NCI-H226 (cell line): ENCODE data around the gene LRP6.
A peak's percentile ranks its signal among the peaks of the same experiment; 100 is the strongest.
"Not testable (repeated sequence)": the region's sequence is repeated elsewhere in the genome, so short reads cannot be mapped to it uniquely, and the experiment has no call there.

Source experiments
- DNase-seq: peaks from one replicate; pipeline ENCODE4 v3.0.0-alpha.2; 2015

The LRP6 gene

DNA sequence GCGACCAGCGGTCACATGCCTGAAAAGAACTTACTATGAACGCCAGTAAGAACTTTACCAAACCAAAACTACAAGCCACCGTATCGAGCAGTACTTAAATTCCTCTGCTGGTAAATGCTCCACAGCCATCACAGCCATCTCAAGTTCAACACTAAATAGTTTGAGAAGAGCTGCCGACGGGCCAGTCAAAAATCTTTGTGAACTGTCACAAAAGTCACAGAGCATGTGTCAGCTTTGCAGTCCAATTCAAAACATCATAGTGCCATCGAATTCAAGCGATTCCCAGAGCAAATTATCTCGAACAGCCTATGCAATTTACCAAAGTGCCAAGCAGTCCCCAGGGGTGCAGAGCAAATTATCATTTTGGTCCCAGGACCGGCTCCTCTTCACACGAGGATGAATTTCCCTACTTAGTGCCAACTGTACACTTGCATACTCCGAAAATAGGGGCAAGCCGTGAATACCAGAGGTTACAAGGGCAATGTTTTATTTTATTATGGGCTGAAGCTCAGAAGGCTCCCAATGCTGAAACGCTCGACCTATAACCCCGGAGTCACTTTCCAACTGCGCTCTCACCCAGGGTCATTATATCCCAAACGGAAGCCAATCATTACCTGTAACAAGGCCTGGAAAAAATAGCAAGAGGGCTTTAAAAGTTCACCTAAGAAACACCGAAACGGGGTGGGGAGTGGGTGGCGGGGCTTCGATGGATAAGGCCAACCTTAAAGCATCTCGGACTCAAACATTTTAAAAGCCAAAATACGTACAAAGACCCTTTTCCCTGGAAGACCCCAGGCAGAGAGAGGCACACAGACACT, 1.1 kb downstream of the LRP6 start:
- DNase-seq = no peak

- no peak for DNase-seq
These were observed 1.8 kb downstream of the LRP6 start for GRCh38 chr12:12265035-12265434.

GRCh38 chr12:12263909-12264308, 2.9 kb downstream of the LRP6 start:
- DNase-seq = no peak

GRCh38 chr12:12256291-12256757, 10.5 kb downstream of the LRP6 start:
- not testable (repeated sequence) for DNase-seq

GRCh38 chr12:12254553-12254952, 12.3 kb downstream of the LRP6 start:
- no peak for DNase-seq

DNA sequence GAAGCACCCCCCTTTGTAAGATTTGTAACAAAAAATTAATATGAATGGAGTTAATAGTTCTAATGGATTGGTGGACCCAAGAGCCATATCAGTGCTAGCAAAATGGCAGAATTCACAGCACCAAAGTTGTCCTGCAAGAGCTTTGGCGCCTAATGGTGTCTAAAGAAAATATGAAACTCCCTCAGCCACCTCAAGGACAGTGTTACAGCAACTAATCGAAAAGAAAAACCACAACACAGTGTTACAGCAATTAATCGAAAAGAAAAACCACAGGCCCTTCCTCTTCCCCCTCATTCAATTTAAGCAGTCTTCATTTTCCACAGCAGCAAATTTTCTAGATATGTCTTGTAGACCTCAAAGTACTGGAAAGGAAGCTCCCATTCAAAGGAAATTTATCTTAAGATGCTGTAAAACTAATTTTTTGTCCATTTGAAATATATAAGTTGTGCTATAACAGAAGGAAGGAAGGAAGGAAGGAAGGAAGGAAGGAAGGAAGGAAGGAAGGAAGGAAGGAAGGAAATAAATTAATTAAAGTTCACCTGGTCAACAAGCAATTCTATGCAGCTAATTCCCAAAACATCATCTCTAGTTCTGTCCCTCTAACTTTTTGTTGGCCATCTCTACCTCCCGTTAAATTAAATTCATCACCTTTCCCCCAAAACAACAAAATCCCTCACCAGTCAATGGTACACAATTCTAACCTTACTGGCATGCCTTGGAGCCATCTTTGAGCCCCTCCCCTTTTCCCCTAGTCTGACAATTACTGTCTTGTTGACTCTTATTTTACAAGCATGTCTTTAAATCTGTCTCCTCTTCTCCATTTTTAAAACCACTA, 17.4 kb downstream of the LRP6 start:
- DNase-seq = no peak

DNA sequence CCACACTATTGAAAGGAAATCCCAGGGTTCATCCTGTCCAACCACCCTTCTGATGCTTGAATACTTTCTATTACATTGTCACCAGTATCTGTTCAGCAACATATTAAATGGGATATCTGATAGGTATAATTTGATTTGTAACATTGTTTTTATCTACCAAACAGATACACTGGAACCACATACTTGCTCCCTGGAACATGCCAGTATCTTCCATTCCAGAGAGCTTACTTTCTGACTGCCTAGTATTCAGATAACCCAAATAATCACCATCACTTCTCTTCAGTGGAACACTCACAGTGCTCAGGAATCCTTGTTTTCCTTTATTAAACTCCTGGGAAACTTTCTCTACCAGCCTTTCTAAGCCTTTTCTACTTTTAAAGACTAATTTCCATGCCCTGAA, 19.3 kb downstream of the LRP6 start:
- no peak for DNase-seq

DNA sequence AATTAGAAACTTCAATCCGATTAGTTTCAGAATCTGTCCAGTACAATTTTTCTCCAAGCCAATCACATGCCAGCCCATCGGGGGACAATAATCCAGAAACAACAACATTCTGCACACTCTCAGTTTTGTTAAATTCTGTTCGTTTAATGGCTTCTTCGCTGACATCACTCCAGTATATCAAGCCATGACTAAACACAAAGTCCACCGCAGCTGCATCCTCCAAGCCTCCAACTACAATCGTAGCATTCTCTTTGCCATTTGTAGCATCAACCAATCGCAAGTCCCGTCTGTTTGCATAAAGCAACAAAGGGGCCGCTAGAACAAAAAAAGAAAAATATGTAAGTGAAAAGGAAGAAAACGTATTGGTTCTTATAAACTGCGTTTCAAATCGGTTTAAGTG, 22.5 kb downstream of the LRP6 start:
- DNase-seq = no peak

DNA sequence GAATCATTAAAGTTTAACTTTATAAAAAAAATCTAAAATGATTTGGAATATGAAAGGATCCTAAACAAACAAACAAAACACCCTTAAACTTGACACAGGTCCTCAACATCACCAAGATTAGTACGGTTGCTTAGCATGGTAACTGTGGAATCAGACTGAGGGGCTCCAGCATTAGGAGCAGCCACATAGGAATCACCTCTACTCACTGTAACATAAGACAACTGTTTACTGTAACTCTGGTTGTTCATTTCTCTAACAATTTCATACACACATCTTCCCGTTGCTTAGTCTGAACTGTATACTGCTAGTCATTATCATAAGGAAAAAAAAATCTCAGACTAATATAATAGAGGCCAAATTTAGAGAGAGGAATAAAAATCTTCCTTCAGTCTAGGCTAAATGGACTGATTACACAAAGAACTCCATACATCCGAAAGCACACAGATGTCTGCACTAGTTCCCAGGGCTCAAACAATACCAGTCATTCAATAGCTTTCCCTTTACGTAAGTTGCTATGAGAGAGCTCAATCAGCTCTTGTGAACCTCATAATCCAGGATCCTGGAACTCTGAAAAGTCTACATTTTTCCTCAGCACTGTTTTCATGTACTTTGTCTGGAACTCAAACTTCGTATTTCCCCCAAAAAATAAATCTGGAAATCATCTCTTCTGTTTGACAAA, 26.0 kb downstream of the LRP6 start:
- no peak for DNase-seq

DNA sequence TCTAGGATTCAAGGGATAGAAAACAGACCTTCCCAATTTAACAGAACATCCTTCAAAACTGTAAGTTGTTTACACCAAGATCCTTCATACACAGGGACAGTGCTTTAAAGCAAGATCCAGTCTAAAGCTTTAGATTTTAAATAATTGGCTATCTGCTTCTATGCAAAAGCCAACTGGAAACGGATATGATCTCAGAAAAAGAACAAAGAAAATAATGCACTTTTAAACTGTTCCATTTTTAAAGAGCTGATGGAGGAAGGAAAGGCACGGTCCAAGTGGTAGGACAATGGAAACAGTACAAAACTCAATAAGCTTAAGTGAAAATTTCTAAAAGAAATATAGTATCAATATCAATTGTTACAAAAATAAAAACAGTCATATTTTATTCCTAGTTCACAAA, 27.7 kb downstream of the LRP6 start:
- DNase-seq = no peak

GRCh38 chr12:12238605-12239004, 28.2 kb downstream of the LRP6 start:
- no peak for DNase-seq

GRCh38 chr12:12236896-12237295, 29.9 kb downstream of the LRP6 start:
- no peak for DNase-seq

DNA sequence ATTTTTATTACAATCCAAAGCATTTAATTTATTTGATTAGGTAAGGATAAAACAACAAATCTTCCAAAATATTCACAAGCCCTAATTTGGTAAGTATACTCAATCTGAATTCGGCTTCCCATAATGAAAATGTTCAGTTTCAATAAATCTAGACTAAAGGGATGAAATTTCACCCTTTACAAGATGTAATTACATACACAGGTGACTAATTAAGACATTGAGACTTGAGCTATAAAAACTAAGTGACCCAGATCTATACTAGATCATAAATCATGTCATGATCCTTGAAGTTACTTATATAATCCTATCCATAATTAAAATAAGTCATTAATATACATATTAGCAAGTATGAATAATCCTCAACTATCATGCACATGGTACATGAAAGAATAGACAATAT, 36.6 kb downstream of the LRP6 start:
- DNase-seq = no peak

DNA sequence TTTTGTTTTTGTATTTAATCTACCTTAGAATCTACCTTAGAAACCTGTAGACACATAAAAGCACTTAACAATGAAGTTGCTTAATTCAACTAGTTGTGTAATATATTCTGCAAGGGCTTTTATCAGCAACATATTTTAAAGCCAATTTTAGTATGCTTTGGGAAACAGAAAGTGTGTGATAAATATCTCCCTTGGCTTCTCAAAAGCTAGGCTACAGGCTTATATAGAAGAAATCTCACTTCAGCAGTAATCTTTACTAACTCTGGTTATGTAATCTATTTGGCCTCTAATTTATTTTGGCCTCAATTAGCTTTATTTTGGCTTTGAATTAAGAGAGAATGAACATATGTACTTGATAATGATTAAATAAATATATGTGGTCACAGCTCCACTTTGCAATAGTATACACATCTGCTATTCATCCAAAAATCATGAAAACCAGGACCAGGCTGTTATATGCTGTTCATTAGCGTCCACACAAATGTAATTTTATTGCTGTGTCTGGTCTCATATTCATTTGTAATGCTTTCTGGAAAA, 37.2 kb downstream of the LRP6 start:
- DNase-seq = no peak

DNA sequence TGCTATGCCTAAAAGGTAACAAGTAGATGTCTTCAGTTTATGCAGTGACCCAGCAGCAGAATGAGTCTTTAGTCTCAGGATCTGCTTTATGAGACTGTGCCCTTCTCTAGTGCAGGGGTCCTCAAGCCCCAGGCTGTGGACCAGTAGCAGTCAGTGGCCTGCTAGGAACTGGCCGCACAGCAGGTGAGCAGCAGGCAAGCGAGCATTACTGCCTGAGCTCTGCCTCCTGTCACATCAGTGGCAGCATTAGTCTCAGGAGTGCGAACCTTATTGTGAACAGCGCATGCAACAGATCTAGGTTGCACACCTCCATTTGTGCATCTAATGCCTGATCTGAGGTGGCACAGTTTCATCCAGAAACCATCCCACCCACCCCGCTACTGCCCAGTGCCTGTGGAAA, 38.4 kb downstream of the LRP6 start:
- no peak for DNase-seq

GRCh38 chr12:12226187-12226586, 40.7 kb downstream of the LRP6 start:
- DNase-seq = no peak

DNA sequence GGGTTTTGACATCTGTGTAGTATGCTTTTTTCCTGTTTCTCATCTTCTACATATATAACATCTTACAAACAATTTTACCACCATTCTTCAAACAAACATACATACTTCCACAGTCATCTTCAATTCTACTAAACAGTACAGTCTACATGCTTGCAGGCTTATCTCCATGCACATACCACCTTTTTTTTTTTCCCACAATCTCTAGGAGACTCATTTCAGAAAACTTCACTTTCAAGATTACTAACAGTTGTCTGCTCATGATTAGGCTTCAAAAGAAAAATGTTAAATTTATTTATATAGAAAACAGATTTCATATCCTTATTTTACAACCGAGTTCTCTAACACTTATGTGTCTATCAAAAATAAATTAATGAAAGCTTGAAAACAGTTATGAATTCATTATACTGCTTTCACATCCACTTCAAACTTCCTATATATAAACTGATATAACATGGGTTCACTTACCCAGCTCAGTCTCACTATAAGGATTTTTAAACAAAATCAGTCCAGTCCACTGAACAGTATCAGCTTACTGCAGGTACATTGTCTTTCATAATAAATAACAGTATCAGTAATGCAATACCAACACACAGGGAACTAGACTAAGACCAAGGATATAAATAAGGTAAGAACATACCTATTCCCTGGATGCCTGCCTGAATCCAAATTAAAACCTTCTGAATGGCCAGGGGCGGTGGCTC, 42.5 kb downstream of the LRP6 start:
- DNase-seq = peak; percentile 60

DNA sequence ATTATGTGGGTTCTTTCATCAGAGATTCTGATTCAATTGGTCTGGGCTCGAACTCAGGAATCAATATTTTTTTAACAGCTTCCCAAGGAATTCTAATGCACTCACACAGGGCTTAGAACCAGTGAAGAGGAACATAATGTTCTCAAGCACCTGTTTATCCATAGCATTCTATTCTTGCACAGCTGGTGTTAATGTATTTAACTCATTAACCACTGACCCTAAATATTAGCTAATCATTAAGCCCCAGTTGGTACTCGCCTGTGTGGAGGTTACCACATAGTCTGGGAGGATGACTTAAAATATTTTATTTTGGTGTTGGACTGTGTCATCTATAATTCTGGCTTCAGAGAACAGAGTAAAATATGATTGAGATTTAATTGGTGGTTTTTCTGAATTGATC, 45.3 kb downstream of the LRP6 start:
- DNase-seq = no peak

- no peak for DNase-seq
These were observed 47.2 kb downstream of the LRP6 start for GRCh38 chr12:12219664-12220063.

- DNase-seq = no peak
These were observed 49.9 kb downstream of the LRP6 start for GRCh38 chr12:12217018-12217359.

GRCh38 chr12:12216349-12217017, 50.4 kb downstream of the LRP6 start:
- no peak for DNase-seq

DNA sequence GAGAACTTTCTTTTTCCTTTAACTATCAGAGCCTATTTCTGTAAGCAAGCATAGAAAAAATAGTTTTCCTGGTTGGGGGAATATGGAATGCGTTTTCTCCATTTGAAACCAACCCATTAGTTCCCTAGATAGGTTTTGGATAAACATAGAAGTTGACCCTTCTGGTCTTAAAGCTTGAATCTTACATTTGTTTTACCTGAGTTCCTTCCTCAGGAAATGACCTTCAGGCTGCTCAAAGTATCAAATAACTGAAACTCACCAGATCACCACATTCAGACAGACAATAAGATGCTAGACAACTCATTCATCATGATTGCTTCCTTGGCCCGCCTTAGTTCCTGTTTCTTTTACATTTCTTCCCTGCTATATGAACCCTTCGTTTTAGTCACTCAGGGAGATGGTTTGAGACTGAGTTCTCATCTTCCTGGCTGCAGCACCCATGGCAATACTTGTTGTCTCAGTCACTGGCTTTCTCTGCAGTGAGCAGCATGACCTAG, 52.2 kb downstream of the LRP6 start:
- DNase-seq = no peak
